ENCODE measurements around the gene PIGT. TPM values are rescaled to one million over a fixed set of nuclear protein-coding genes. Genes with fewer than 3 reads are reported as not detected.
A peak's percentile ranks its signal among the peaks of the same experiment; 100 is the strongest.

PIGT gene
- total RNA-seq (10 to 100 TPM; 22.1 to 87.6 TPM), polyA plus RNA-seq (ENCODE audit: insufficient read length in 2 of 2) (10 to 100 TPM; 75.4 to 98.4 TPM)
- long read RNA-seq, donor 1, transcript PIGT-210 (3 exons, 2,006 nt): minor isoform, 5 of 45 reads
- long read RNA-seq, donor 1, transcript PIGT-202 (12 exons, 2,245 nt): major isoform, 24 of 45 reads
- long read RNA-seq, donor 1, partial matches to known transcripts: 8 of 45 reads
- long read RNA-seq, donor 1, other reads (novel, unspliced or antisense): 0 of 45 reads
- long read RNA-seq, donor 2, transcript PIGT-223 (1 exons, 2,164 nt): major isoform, 5 of 10 reads
- long read RNA-seq, donor 2, partial matches to known transcripts: 0 of 10 reads
- long read RNA-seq, donor 2, other reads (novel, unspliced or antisense): 0 of 10 reads
- long read RNA-seq, donor 3, transcript PIGT-202 (12 exons, 2,245 nt): major isoform, 10 of 23 reads
- long read RNA-seq, donor 3, partial matches to known transcripts: 7 of 23 reads
- long read RNA-seq, donor 3, other reads (novel, unspliced or antisense): 0 of 23 reads
- long read RNA-seq, donor 4, transcript PIGT-202 (12 exons, 2,245 nt): major isoform, 7 of 25 reads
- long read RNA-seq, donor 4, partial matches to known transcripts: 6 of 25 reads
- long read RNA-seq, donor 4, other reads (novel, unspliced or antisense): 0 of 25 reads

GRCh38 chr20:45415822-45416637 is at the start of gene PIGT:
Gene PIGT, plus strand, starts transcription at chr20:45416141. Its CDS starts 16 bp downstream, at chr20:45416157.
- H3K9me3 ChIP-seq (ENCODE audit: control insufficient read depth, insufficient read depth, low read length): no peaks in the 10 kb centered on the region

GRCh38 chr20:45366192-45366591 is 49.7 kb upstream of the PIGT start:
- H3K4me1 ChIP-seq (ENCODE audit: control insufficient read depth, insufficient read depth, low read length): peaks cover 14% of the 10 kb centered on the region
- WGBS (ENCODE audit: insufficient coverage): no CpG with 5 or more reads among the region's 1 CpG
- H3K27me3 ChIP-seq (ENCODE audit: control insufficient read depth, insufficient read depth, low read length): no peaks in the 10 kb centered on the region
- peaks cover 32% of the 10 kb centered on the region for H3K36me3 ChIP-seq (ENCODE audit: control insufficient read depth, insufficient read depth, low read length)
- H3K27ac ChIP-seq (ENCODE audit: low read depth, low read length): no peak overlapping the region
- no peak overlapping the region for H3K4me3 ChIP-seq (ENCODE audit: low read depth, low read length)
- no peaks in the 10 kb centered on the region for H3K9me3 ChIP-seq (ENCODE audit: control insufficient read depth, insufficient read depth, low read length)
- no peak for DNase-seq (ENCODE audit: low read depth in 4 of 6, low spot score in 6 of 6)

More at GRCh38 chr20:45415822-45416637, at the start of gene PIGT:
- DNase-seq (ENCODE audit: low read depth in 4 of 6, low spot score in 6 of 6): peak in 5 of 6 donors; percentile 77 to 97 (median 85)
- under 1% methylated on average over 52 of the region's 52 CpGs for WGBS (ENCODE audit: insufficient coverage)
- Histone ChIP-seq H3K4me3 (ENCODE audit: low read depth, low read length) (peak within 1 kb of the TSS; percentile 84), H3K36me3 (ENCODE audit: control insufficient read depth, insufficient read depth, low read length) (peaks cover 34% of the 10 kb centered on the region), H3K27me3 (ENCODE audit: control insufficient read depth, insufficient read depth, low read length) (no peaks in the 10 kb centered on the region), H3K4me1 (ENCODE audit: control insufficient read depth, insufficient read depth, low read length) (peaks cover 9% of the 10 kb centered on the region), H3K27ac (ENCODE audit: low read depth, low read length) (no peak within 1 kb of the TSS)

GRCh38 chr20:45366631-45367030 is 49.3 kb upstream of the PIGT start:
- Histone ChIP-seq H3K27me3 (ENCODE audit: control insufficient read depth, insufficient read depth, low read length) (no peaks in the 10 kb centered on the region), H3K4me1 (ENCODE audit: control insufficient read depth, insufficient read depth, low read length) (peaks cover 14% of the 10 kb centered on the region), H3K27ac (ENCODE audit: low read depth, low read length) (no peak overlapping the region), H3K9me3 (ENCODE audit: control insufficient read depth, insufficient read depth, low read length) (no peaks in the 10 kb centered on the region), H3K36me3 (ENCODE audit: control insufficient read depth, insufficient read depth, low read length) (peaks cover 32% of the 10 kb centered on the region), H3K4me3 (ENCODE audit: low read depth, low read length) (no peak overlapping the region)
- DNase-seq (ENCODE audit: low read depth in 4 of 6, low spot score in 6 of 6): no peak
- 91% methylated on average over 11 of the region's 11 CpGs for WGBS (ENCODE audit: insufficient coverage)

GRCh38 chr20:45367126-45367525 is 48.8 kb upstream of the PIGT start:
- Histone ChIP-seq H3K27ac (ENCODE audit: low read depth, low read length) (no peak overlapping the region), H3K4me3 (ENCODE audit: low read depth, low read length) (no peak overlapping the region), H3K27me3 (ENCODE audit: control insufficient read depth, insufficient read depth, low read length) (no peaks in the 10 kb centered on the region), H3K9me3 (ENCODE audit: control insufficient read depth, insufficient read depth, low read length) (no peaks in the 10 kb centered on the region), H3K36me3 (ENCODE audit: control insufficient read depth, insufficient read depth, low read length) (peaks cover 34% of the 10 kb centered on the region), H3K4me1 (ENCODE audit: control insufficient read depth, insufficient read depth, low read length) (peaks cover 15% of the 10 kb centered on the region)
- DNase-seq (ENCODE audit: low read depth in 4 of 6, low spot score in 6 of 6): no peak

GRCh38 chr20:45368221-45368980 is 47.5 kb upstream of the PIGT start:
- H3K27ac ChIP-seq (ENCODE audit: low read depth, low read length): no peak overlapping the region
- H3K36me3 ChIP-seq (ENCODE audit: control insufficient read depth, insufficient read depth, low read length): peaks cover 36% of the 10 kb centered on the region
- no peak for DNase-seq (ENCODE audit: low read depth in 4 of 6, low spot score in 6 of 6)
- H3K9me3 ChIP-seq (ENCODE audit: control insufficient read depth, insufficient read depth, low read length): no peaks in the 10 kb centered on the region
- no peak overlapping the region for H3K4me3 ChIP-seq (ENCODE audit: low read depth, low read length)
- no peaks in the 10 kb centered on the region for H3K27me3 ChIP-seq (ENCODE audit: control insufficient read depth, insufficient read depth, low read length)
- H3K4me1 ChIP-seq (ENCODE audit: control insufficient read depth, insufficient read depth, low read length): peaks cover 23% of the 10 kb centered on the region
- WGBS (ENCODE audit: insufficient coverage): 86% methylated on average over 5 of the region's 6 CpGs

GRCh38 chr20:45370571-45371160 is 45.3 kb upstream of the PIGT start:
- H3K27ac ChIP-seq (ENCODE audit: low read depth, low read length): no peak overlapping the region
- H3K27me3 ChIP-seq (ENCODE audit: control insufficient read depth, insufficient read depth, low read length): no peaks in the 10 kb centered on the region
- no peak for DNase-seq (ENCODE audit: low read depth in 4 of 6, low spot score in 6 of 6)
- no peak overlapping the region for H3K4me3 ChIP-seq (ENCODE audit: low read depth, low read length)
- H3K36me3 ChIP-seq (ENCODE audit: control insufficient read depth, insufficient read depth, low read length): peaks cover 39% of the 10 kb centered on the region
- H3K4me1 ChIP-seq (ENCODE audit: control insufficient read depth, insufficient read depth, low read length): peaks cover 21% of the 10 kb centered on the region
- no peaks in the 10 kb centered on the region for H3K9me3 ChIP-seq (ENCODE audit: control insufficient read depth, insufficient read depth, low read length)
- WGBS (ENCODE audit: insufficient coverage): 86% methylated on average over 2 of the region's 3 CpGs

GRCh38 chr20:45372241-45372640 is 43.7 kb upstream of the PIGT start:
- no peaks in the 10 kb centered on the region for H3K27me3 ChIP-seq (ENCODE audit: control insufficient read depth, insufficient read depth, low read length)
- H3K4me1 ChIP-seq (ENCODE audit: control insufficient read depth, insufficient read depth, low read length): peaks cover 21% of the 10 kb centered on the region
- 76% methylated on average over 10 of the region's 10 CpGs for WGBS (ENCODE audit: insufficient coverage)
- DNase-seq (ENCODE audit: low read depth in 4 of 6, low spot score in 6 of 6): no peak
- no peak overlapping the region for H3K4me3 ChIP-seq (ENCODE audit: low read depth, low read length)
- peaks cover 29% of the 10 kb centered on the region for H3K36me3 ChIP-seq (ENCODE audit: control insufficient read depth, insufficient read depth, low read length)
- no peaks in the 10 kb centered on the region for H3K9me3 ChIP-seq (ENCODE audit: control insufficient read depth, insufficient read depth, low read length)
- H3K27ac ChIP-seq (ENCODE audit: low read depth, low read length): no peak overlapping the region

GRCh38 chr20:45372646-45373352 is 43.1 kb upstream of the PIGT start:
- 25% methylated on average over 25 of the region's 30 CpGs for WGBS (ENCODE audit: insufficient coverage)
- Histone ChIP-seq H3K4me3 (ENCODE audit: low read depth, low read length) (peak overlapping the region; percentile 53), H3K36me3 (ENCODE audit: control insufficient read depth, insufficient read depth, low read length) (peaks cover 27% of the 10 kb centered on the region), H3K4me1 (ENCODE audit: control insufficient read depth, insufficient read depth, low read length) (peaks cover 21% of the 10 kb centered on the region), H3K27ac (ENCODE audit: low read depth, low read length) (peak overlapping the region; percentile 7), H3K9me3 (ENCODE audit: control insufficient read depth, insufficient read depth, low read length) (no peaks in the 10 kb centered on the region), H3K27me3 (ENCODE audit: control insufficient read depth, insufficient read depth, low read length) (no peaks in the 10 kb centered on the region)
- DNase-seq (ENCODE audit: low read depth in 4 of 6, low spot score in 6 of 6): peak in 2 of 6 donors; percentile 7 to 31
